HEK293 (cell line): ENCODE results near the gene RASSF9.

Source experiments
- CTCF ChIA-PET: fragments of 350-600 bp; formaldehyde crosslinking; extraction: SDS; loops from one replicate; lab custom pipeline; 2021; ENCODE audit warnings: antibody characterized with exemption; lab: Yijun Ruan, JAX
- POLR2A ChIA-PET: fragments of 300-600 bp; formaldehyde crosslinking; extraction: SDS; loops from one replicate; lab custom pipeline; 2020; ENCODE audit warnings: antibody characterized with exemption, inconsistent platforms; lab: Yijun Ruan, JAX
- H3K27ac ChIP-seq: fragments of 200-500 bp; sonication (Bioruptor generic); 2 replicates; pipeline ENCODE4 v1.5.1; 2014; ENCODE audit warnings: low read depth, low read length, control low read depth, inconsistent platforms; ENCODE audit errors: extremely low read depth
- H3K36me3 ChIP-seq, 2 experiments: fragments of 200-500 bp in 1 of 2; sonication (Bioruptor generic) in 1 of 2; 1 replicate in 1 of 2; 2 replicates in 1 of 2; pipeline ENCODE4 v1.5.1; 2014 to 2017; ENCODE audit warnings: inconsistent platforms in 2 of 2, low read length in 2 of 2; ENCODE audit not compliant: control insufficient read depth in 2 of 2, insufficient read depth in 1 of 2
- H3K4me1 ChIP-seq: fragments of 200-500 bp; sonication (Bioruptor generic); 2 replicates; pipeline ENCODE4 v1.5.1; 2014; ENCODE audit warnings: mild to moderate bottlenecking, low read length, inconsistent platforms; ENCODE audit not compliant: control insufficient read depth, insufficient read depth
- H3K4me3 ChIP-seq: 2 replicates; pipeline ENCODE4 v1.5.1; 2011; ENCODE audit warnings: low read depth, mild to moderate bottlenecking, control low read depth, low read length, moderate library complexity
- H3K9me3 ChIP-seq: fragments of 200-500 bp; sonication (Bioruptor generic); 2 replicates; pipeline ENCODE4 v1.5.1; 2014; ENCODE audit warnings: low read depth, low read length, inconsistent platforms; ENCODE audit not compliant: control insufficient read depth, insufficient read depth
- ATF2 ChIP-seq: fragments of 450-650 bp; formaldehyde crosslinking; IDR thresholded peaks from 2 replicates; pipeline ENCODE4 v1.5.1; 2016; ENCODE audit warnings: missing biosample characterization, missing genetic modification characterization, low read depth
- KLF16 ChIP-seq: fragments of 450-650 bp; formaldehyde crosslinking; IDR thresholded peaks from 2 replicates; pipeline ENCODE4 v1.5.1; 2017; ENCODE audit warnings: missing biosample characterization, missing genetic modification characterization
- KLF7 ChIP-seq: fragments of 450-650 bp; formaldehyde crosslinking; IDR thresholded peaks from 2 replicates; pipeline ENCODE4 v1.5.1; 2016; ENCODE audit warnings: missing biosample characterization, missing genetic modification characterization, borderline replicate concordance
- MYNN ChIP-seq: fragments of 450-650 bp; formaldehyde crosslinking; IDR thresholded peaks from 2 replicates; pipeline ENCODE4 v1.5.1; 2016; ENCODE audit warnings: missing biosample characterization, missing genetic modification characterization, borderline replicate concordance
- PRDM4 ChIP-seq: fragments of 450-650 bp; formaldehyde crosslinking; IDR thresholded peaks from 2 replicates; pipeline ENCODE4 v1.5.1; 2017; ENCODE audit warnings: missing biosample characterization, missing genetic modification characterization
- ZBTB10 ChIP-seq: fragments of 450-650 bp; formaldehyde crosslinking; IDR thresholded peaks from 2 replicates; pipeline ENCODE4 v1.5.1; 2016; ENCODE audit warnings: missing biosample characterization, missing genetic modification characterization
- ZNF155 ChIP-seq: fragments of 450-650 bp; formaldehyde crosslinking; IDR thresholded peaks from 2 replicates; pipeline ENCODE4 v1.5.1; 2016; ENCODE audit warnings: missing biosample characterization, missing genetic modification characterization
- ZNF175 ChIP-seq: fragments of 450-650 bp; formaldehyde crosslinking; IDR thresholded peaks from 2 replicates; pipeline ENCODE4 v1.5.1; 2016; ENCODE audit warnings: missing biosample characterization, missing genetic modification characterization
- ZNF223 ChIP-seq: fragments of 450-650 bp; formaldehyde crosslinking; IDR thresholded peaks from 2 replicates; pipeline ENCODE4 v1.5.1; 2016; ENCODE audit warnings: missing biosample characterization, missing genetic modification characterization
- ZNF266 ChIP-seq: fragments of 450-650 bp; formaldehyde crosslinking; IDR thresholded peaks from 2 replicates; pipeline ENCODE4 v1.5.1; 2016; ENCODE audit warnings: missing biosample characterization, missing genetic modification characterization, low read depth
- ZNF37A ChIP-seq: fragments of 450-650 bp; IDR thresholded peaks from 2 replicates; pipeline ENCODE4 v1.5.1; 2018; ENCODE audit warnings: missing biosample characterization, missing genetic modification characterization
- ZNF398 ChIP-seq: fragments of 450-650 bp; formaldehyde crosslinking; IDR thresholded peaks from 2 replicates; pipeline ENCODE4 v1.5.1; 2017; ENCODE audit warnings: missing biosample characterization, missing genetic modification characterization
- ZNF404 ChIP-seq: fragments of 450-650 bp; formaldehyde crosslinking; IDR thresholded peaks from 2 replicates; pipeline ENCODE4 v1.5.1; 2017; ENCODE audit warnings: missing biosample characterization, missing genetic modification characterization
- ZNF510 ChIP-seq: fragments of 450-650 bp; formaldehyde crosslinking; IDR thresholded peaks from 2 replicates; pipeline ENCODE4 v1.5.1; 2018; ENCODE audit warnings: mild to moderate bottlenecking, missing genetic modification characterization, missing biosample characterization; ENCODE audit not compliant: insufficient replicate concordance
- ZNF518A ChIP-seq: fragments of 450-650 bp; formaldehyde crosslinking; conservative IDR thresholded peaks from 2 replicates; pipeline ENCODE4 v1.5.1; 2016; ENCODE audit warnings: low read depth, missing biosample characterization, missing genetic modification characterization
- ZNF560 ChIP-seq: fragments of 450-650 bp; formaldehyde crosslinking; IDR thresholded peaks from 2 replicates; pipeline ENCODE4 v1.5.1; 2017; ENCODE audit warnings: missing biosample characterization, missing genetic modification characterization, borderline replicate concordance
- ZNF596 ChIP-seq: fragments of 450-650 bp; IDR thresholded peaks from 2 replicates; pipeline ENCODE4 v1.5.0; 2018; ENCODE audit warnings: missing biosample characterization, mild to moderate bottlenecking, missing genetic modification characterization, moderate library complexity
- ZNF837 ChIP-seq: fragments of 450-650 bp; formaldehyde crosslinking; IDR thresholded peaks from 2 replicates; pipeline ENCODE4 v1.5.1; 2016; ENCODE audit warnings: missing biosample characterization, missing genetic modification characterization
- ZNF843 ChIP-seq: fragments of 450-650 bp; formaldehyde crosslinking; IDR thresholded peaks from 2 replicates; pipeline ENCODE4 v1.5.1; 2016; ENCODE audit warnings: missing biosample characterization, missing genetic modification characterization
- ZSCAN18 ChIP-seq: fragments of 450-650 bp; formaldehyde crosslinking; IDR thresholded peaks from 2 replicates; pipeline ENCODE4 v1.5.1; 2016; ENCODE audit warnings: missing biosample characterization, missing genetic modification characterization
- ZSCAN30 ChIP-seq: fragments of 450-650 bp; IDR thresholded peaks from 2 replicates; pipeline ENCODE4 v1.5.1; 2018; ENCODE audit warnings: missing biosample characterization, mild to moderate bottlenecking, missing genetic modification characterization, moderate library complexity

RASSF9 gene

GRCh38 chr12:85877459-85877858 lies 41.2 kb upstream of the RASSF9 start (continued):
- no peak for TF ChIP-seq ZNF398 (tag by site-specific recombination)
- TF ChIP-seq ZNF37A (tag by site-specific recombination), result no peak
- no peak for TF ChIP-seq ZNF596 (tag by site-specific recombination)
- no peak for TF ChIP-seq PRDM4 (tag by site-specific recombination)
- no peak for TF ChIP-seq KLF16 (tag by site-specific recombination)
- TF ChIP-seq ZNF560 (tag by site-specific recombination), result no peak
- TF ChIP-seq ZNF223 (tag by site-specific recombination), result no peak
- TF ChIP-seq ZNF155 (tag by site-specific recombination), result no peak
- no peak for TF ChIP-seq KLF7 (tag by site-specific recombination)

- H3K4me1 ChIP-seq, result no peaks in the 10 kb centered on the region
- no peak within 1 kb of the TSS; the same call in 1 of the 2 replicates for H3K4me3 ChIP-seq
- no peak within 1 kb of the TSS for H3K27ac ChIP-seq
- ChIA-PET POLR2A (no interaction called here), CTCF (interaction anchor here (1.0 to 1.2 kb wide), 2 partner anchors 47 to 299 kb away, joined by 3 to 4 read pairs; no protein-coding TSS in a partner anchor)
- H3K36me3 ChIP-seq, result no peaks in the 10 kb centered on the region
- no peaks in the 10 kb centered on the region for H3K9me3 ChIP-seq
- TF ChIP-seq ZNF843 (tag by site-specific recombination) (0 out of 2 replicates have a peak, but pooled peaks have one; percentile 37), ATF2 (tag by site-specific recombination) (peak; percentile 96), ZNF837 (tag by site-specific recombination) (no peak), MYNN (tag by site-specific recombination) (no peak), ZNF510 (tag by site-specific recombination) (no peak), ZNF175 (tag by site-specific recombination) (no peak), ZNF518A (tag by site-specific recombination) (no peak; the same call in 1 of the 2 replicates), ZSCAN18 (no peak), ZBTB10 (tag by site-specific recombination) (no peak), KLF7 (tag by site-specific recombination) (no peak), ZNF404 (tag by site-specific recombination) (no peak), ZNF266 (tag by site-specific recombination) (no peak), ZSCAN30 (tag by site-specific recombination) (no peak)
Measured at GRCh38 chr12:85874031-85874461, 37.8 kb upstream of the RASSF9 start, which contains the start of gene NTS. Gene NTS, plus strand, starts transcription at chr12:85874295. Its CDS starts 109 bp downstream, at chr12:85874404.
